Mammary epithelial cell (primary cell): Measurements from ENCODE around the gene SPOCD1.

ENCODE experiments used
- CTCF ChIP-seq, 2 donors: IDR thresholded peaks in 1 of 2; conservative IDR thresholded peaks in 1 of 2; 2 replicates each; pipeline ENCODE4 v1.5.1; 2011 to 2012; ENCODE audit warnings: inconsistent platforms in 2 of 2, low read length in 2 of 2, mild to moderate bottlenecking in 2 of 2, control low read depth in 1 of 2, low read depth in 1 of 2; ENCODE audit not compliant: insufficient read depth in 1 of 2; ENCODE audit errors: extremely low read depth in 1 of 2
- EZH2 ChIP-seq: IDR thresholded peaks from 2 replicates; pipeline ENCODE4 v1.6.1; 2012; ENCODE audit warnings: low read length, inconsistent platforms, borderline replicate concordance

DNA sequence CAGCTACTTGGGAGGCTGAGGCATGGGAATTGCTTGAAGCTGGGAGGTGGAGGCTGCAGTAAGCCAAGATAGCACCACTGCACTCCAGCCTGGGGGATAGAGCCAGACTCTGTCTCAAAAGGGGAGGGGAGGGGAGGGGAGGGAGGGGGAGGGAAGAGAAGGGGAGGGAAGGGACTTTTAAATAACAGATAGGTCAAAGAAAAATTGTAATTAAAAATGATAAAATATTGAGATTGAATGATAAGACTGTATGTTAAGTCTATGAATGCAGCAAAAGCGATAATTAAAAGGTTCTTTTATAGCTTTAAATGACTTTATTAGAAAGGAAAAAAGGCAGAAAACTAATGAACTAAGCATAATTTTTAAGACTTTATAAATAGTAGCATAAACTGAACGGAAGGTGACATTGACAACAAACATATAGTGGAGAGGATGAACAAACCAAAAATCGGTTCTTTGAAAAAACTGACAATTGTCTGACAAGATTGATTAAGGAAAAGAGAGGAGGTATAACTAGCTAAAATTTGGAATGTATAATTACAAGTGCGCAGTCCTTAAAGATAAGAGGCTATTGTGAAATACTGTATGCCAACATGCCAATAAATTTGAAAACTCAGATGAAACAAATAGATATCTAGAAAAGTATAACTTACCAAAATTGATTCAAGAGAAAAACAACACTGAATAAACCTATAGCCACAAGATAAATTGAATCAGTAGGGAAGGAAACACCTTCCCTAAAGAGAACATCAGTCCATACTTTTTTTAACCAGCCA is 8.4 kb downstream of the SPOCD1 start:
- TF ChIP-seq CTCF (conservative IDR thresholded peaks at IDR 0.05 in 1 of 2, IDR thresholded peaks at IDR 0.05 in 1 of 2; ENCODE audit: extremely low read depth in 1 of 2, insufficient read depth in 1 of 2, low read depth in 1 of 2, low read length in 2 of 2) (no peak), EZH2 (no peak)
